K562 (cell line): Measurements from ENCODE around the gene SAP25. TPM values are rescaled to one million over a fixed set of nuclear protein-coding genes. Genes with fewer than 3 reads are reported as not detected.

Source experiments
- AFF4 ChIP-seq: sonication (generic); formaldehyde crosslinking; IDR thresholded peaks from 2 replicates; pipeline ENCODE4 v1.8.0; 2023; ENCODE audit warnings: mild to moderate bottlenecking, missing genetic modification reagents
- DNMT1 ChIP-seq: fragments of 450-650 bp; IDR thresholded peaks from 2 replicates; pipeline ENCODE4 v1.6.1; 2016; ENCODE audit warnings: antibody characterized with exemption, mild to moderate bottlenecking
- EGR1 ChIP-seq: fragments of 450-650 bp; conservative IDR thresholded peaks from 2 replicates; pipeline ENCODE4 v1.6.1; 2017; ENCODE audit warnings: mild to moderate bottlenecking
- NFIX ChIP-seq: fragments of 250-450 bp; sonication (Bioruptor Pico); IDR thresholded peaks from 2 replicates; pipeline ENCODE4 v1.4.0; 2020; ENCODE audit warnings: low read depth, mild to moderate bottlenecking, moderate library complexity
- PML ChIP-seq: IDR thresholded peaks from 2 replicates; pipeline ENCODE4 v1.6.1; 2012; ENCODE audit warnings: low read length, inconsistent platforms
- POLR2G ChIP-seq: fragments of 200-400 bp; formaldehyde crosslinking; IDR thresholded peaks from 2 replicates; pipeline ENCODE4 v1.6.1; 2017; ENCODE audit warnings: low read depth, mild to moderate bottlenecking, antibody characterized with exemption, low read length, moderate library complexity
- RBFOX2 ChIP-seq: fragments of 200-400 bp; formaldehyde crosslinking; IDR thresholded peaks from 2 replicates; pipeline ENCODE4 v1.6.1; 2017; ENCODE audit warnings: low read depth, mild to moderate bottlenecking, low read length, moderate library complexity
- SMARCA4 ChIP-seq: fragments of 450-650 bp; IDR thresholded peaks from 2 replicates; pipeline ENCODE4 v1.6.1; 2016
- STAG1 ChIP-seq: sonication (generic); formaldehyde crosslinking; IDR thresholded peaks from 2 replicates; pipeline ENCODE4 v1.5.0; 2020; ENCODE audit warnings: missing genetic modification reagents, borderline replicate concordance
- ZBTB40 ChIP-seq, 2 experiments: fragments of 450-650 bp in 1 of 2; sonication (generic) in 1 of 2; formaldehyde crosslinking in 1 of 2; IDR thresholded peaks; 2 replicates each; pipeline versions ENCODE4 v1.7.1 to v1.9.0; 2016 to 2022; ENCODE audit warnings: inconsistent platforms in 1 of 2, mild to moderate bottlenecking in 1 of 2, missing genetic modification reagents in 1 of 2
- ZNF146 ChIP-seq: IDR thresholded peaks from one replicate; pipeline ENCODE4 v1.6.1; 2018; ENCODE audit warnings: missing compliant biosample characterization; ENCODE audit not compliant: unreplicated experiment
- ZNF280B ChIP-seq: fragments of 250-450 bp; sonication (Bioruptor Pico); IDR thresholded peaks from 2 replicates; pipeline ENCODE4 v1.5.1; 2021; ENCODE audit warnings: mild to moderate bottlenecking
- polyA plus RNA-seq, 8 experiments: library from polyadenylated mRNA; depleted of rRNA in 4 of 8; stranded (reverse) in 5 of 8; unstranded in 3 of 8; fragments of >200 nt; fragmentation: Nextera tagmentation in 2 of 8; fragmentation: Illumina TruSeq in 1 of 8; extraction: Ambion mirVana in 2 of 8; extraction: Trizol in 1 of 8; gene quantifications; 2 replicates each; pipeline versions ENCODE4 v1.2.1 to v1.2.3, GENCODE V29; 2011 to 2014; ENCODE audit warnings: inconsistent platforms in 1 of 8, missing spikeins in 1 of 8
- total RNA-seq, 7 experiments: library from RNA; depleted of rRNA in 6 of 7; stranded (reverse); fragments of >200 nt in 6 of 7; fragmentation: Illumina TruSeq in 2 of 7; extraction: Trizol in 2 of 7; gene quantifications; 2 replicates each; pipeline versions ENCODE4 v1.2.1 to v1.2.3, GENCODE V29; 2011 to 2021; ENCODE audit warnings: low replicate concordance in 1 of 7

SAP25 gene
- total and polyA plus RNA-seq, 9 of the 15 experiments (the other 6 are each of a cell fraction or from before 2014, with no cell fraction given): 0.13 to 5.3 (median 0.78) TPM; not detected in 1

GRCh38 chr7:100604976-100605911, 31.5 kb upstream of the SAP25 start (continued):
- no peak for TF ChIP-seq DNMT1
- no peak for TF ChIP-seq ZNF280B (CRISPR knock-in tag)
- peak; percentile 42; the same call in 1 of the 2 replicates for TF ChIP-seq RBFOX2
- no peak for TF ChIP-seq ZBTB40 (IDR thresholded peaks at IDR 0.05)
- TF ChIP-seq ZBTB40 (CRISPR knock-in tag; IDR thresholded peaks at IDR 0.05): no peak
- TF ChIP-seq STAG1 (CRISPR knock-in tag): no peak
- TF ChIP-seq ZNF146 (CRISPR knock-in tag): no peak
- no peak for TF ChIP-seq AFF4 (CRISPR knock-in tag)
- TF ChIP-seq POLR2G: peak; percentile 68
- peak; percentile 50; the same call in 1 of the 2 replicates for TF ChIP-seq EGR1
- TF ChIP-seq NFIX (CRISPR knock-in tag): no peak
- no peak for TF ChIP-seq SMARCA4
- TF ChIP-seq PML: no peak
